Activated CD8-positive, alpha-beta memory T cell treated with anti-CD3 and anti-CD28 coated beads, Interleukin-2, amount 50 U/mL, for 24 hours (primary cell): ENCODE results near the gene PPAN.
A peak's percentile ranks its signal among the peaks of the same experiment; 100 is the strongest.

ENCODE experiments used
- DNase-seq: peaks from one replicate; pipeline ENCODE4 v3.0.0-alpha.2; 2020; ENCODE audit errors: extremely low read depth

PPAN gene

GRCh38 chr19:10092648-10093294 is 13.4 kb upstream of the PPAN start:
- no peak for DNase-seq

- DNase-seq: no peak
These were observed 12.6 kb upstream of the PPAN start for GRCh38 chr19:10093295-10094186.

GRCh38 chr19:10095622-10095947 is 10.6 kb upstream of the PPAN start:
- DNase-seq: no peak

- no peak for DNase-seq
These were observed 10.1 kb upstream of the PPAN start for GRCh38 chr19:10095948-10096614.

GRCh38 chr19:10096615-10096963 is 9.6 kb upstream of the PPAN start:
- no peak for DNase-seq

GRCh38 chr19:10100163-10100785 is 5.9 kb upstream of the PPAN start:
- no peak for DNase-seq

- no peak for DNase-seq
These were observed 3.4 kb upstream of the PPAN start for GRCh38 chr19:10102787-10103236.

GRCh38 chr19:10104130-10104513 is 2.0 kb upstream of the PPAN start:
- no peak for DNase-seq

GRCh38 chr19:10104665-10105508 is 1.3 kb upstream of the PPAN start:
- DNase-seq: no peak

GRCh38 chr19:10105509-10106099 is 558 bp upstream of the PPAN start:
- peak; percentile 73 for DNase-seq

GRCh38 chr19:10107254-10107653 is 1.1 kb downstream of the PPAN start:
- DNase-seq: no peak

- DNase-seq: no peak
These were observed 1.7 kb downstream of the PPAN start for GRCh38 chr19:10107817-10108367.

GRCh38 chr19:10109528-10109927 is 3.4 kb downstream of the PPAN start:
- DNase-seq: no peak

GRCh38 chr19:10110076-10110971 is 4.2 kb downstream of the PPAN start:
- DNase-seq: no peak

GRCh38 chr19:10110972-10111317 is 4.8 kb downstream of the PPAN start:
- DNase-seq: no peak

- DNase-seq: no peak
These were observed 5.2 kb downstream of the PPAN start, which contains the start of gene P2RY11 for GRCh38 chr19:10111405-10111811. P2RY11 (plus strand) TSS chr19:10111693; CDS start chr19:10111722, 29 bp downstream.

- peak; percentile 47 for DNase-seq
These were observed 6.0 kb downstream of the PPAN start for GRCh38 chr19:10112037-10112761.

- DNase-seq: peak; percentile 40
These were observed 6.9 kb downstream of the PPAN start for GRCh38 chr19:10112895-10113591.
